Measurements from ENCODE around the gene SMDT1.
A peak's percentile ranks its signal among the peaks of the same experiment; 100 is the strongest.

Gene SMDT1

GRCh38 chr22:42079319-42080251 lies at the start of gene SMDT1:
Gene SMDT1 (plus strand): TSS chr22:42079700. CDS start chr22:42079769, 69 bp downstream.
- Histone ChIP-seq H3K27me3 (ENCODE audit: control insufficient read depth, insufficient read depth, low read length) (no peaks in the 10 kb centered on the region), H3K4me1 (ENCODE audit: control insufficient read depth, low read depth, low read length) (no peaks in the 10 kb centered on the region)

DNA sequence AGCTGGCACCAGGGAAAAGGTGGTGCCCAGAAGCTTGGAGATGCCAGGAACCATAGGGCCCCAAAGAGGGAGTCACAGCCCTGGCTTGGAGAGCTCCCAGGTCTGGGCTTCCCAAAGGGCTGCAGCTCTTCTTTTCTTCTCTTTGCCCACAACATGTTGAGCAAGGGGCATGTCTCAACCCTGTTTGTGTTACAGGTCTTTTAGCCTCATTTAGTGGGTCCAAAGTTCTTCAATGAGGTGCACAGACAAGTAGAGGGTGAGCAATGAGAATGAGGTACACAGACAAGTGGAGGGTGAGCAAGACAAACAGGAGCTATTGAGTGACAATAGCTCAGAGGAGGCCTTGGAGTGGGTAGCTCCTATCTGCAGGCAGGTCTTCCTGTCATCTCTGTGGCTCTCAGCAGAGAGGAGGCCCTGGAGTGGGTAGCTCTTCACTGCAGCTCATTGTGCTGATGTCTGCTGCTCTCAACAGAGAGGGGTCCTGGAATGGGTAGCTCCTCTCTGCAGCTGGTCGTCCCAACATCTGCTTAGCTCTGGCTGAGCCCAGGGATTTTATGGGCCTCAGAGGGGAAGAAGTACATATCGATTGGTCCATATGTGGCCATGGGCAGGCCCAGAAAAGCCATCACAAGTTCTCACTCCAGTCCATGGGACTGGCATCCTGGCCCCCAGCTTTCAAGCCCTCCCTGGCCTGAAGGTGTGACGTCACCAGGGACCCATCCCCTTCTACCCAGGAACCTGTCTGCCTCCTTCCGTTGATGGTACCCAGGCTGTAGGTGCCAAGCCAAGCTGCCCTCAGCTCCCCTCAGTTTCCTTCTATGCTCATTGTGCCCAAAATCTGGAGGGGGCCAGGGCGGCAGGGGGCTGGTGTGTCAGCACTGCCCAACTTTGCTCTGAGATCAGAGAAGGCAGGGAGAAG lies 46.0 kb upstream of the SMDT1 start:
- Histone ChIP-seq H3K36me3 (ENCODE audit: control insufficient read depth, low read depth, low read length) (no peaks in the 10 kb centered on the region), H3K9me3 (ENCODE audit: control insufficient read depth, low read depth, low read length) (no peaks in the 10 kb centered on the region), H3K9ac (ENCODE audit: low read length) (no peak overlapping the region), H3K27me3 (ENCODE audit: control insufficient read depth, insufficient read depth, low read length) (peaks cover 7% of the 10 kb centered on the region), H3K27ac (ENCODE audit: low read length) (no peak overlapping the region), H3K4me3 (ENCODE audit: low read length) (no peak overlapping the region), H3K4me1 (ENCODE audit: control insufficient read depth, low read depth, low read length) (no peaks in the 10 kb centered on the region)

More at GRCh38 chr22:42079319-42080251, at the start of gene SMDT1:
- Histone ChIP-seq H3K36me3 (ENCODE audit: control insufficient read depth, low read depth, low read length) (peaks cover 5% of the 10 kb centered on the region), H3K4me3 (ENCODE audit: low read length) (peak within 1 kb of the TSS; percentile 72), H3K9ac (ENCODE audit: low read length) (peak within 1 kb of the TSS; percentile 85), H3K9me3 (ENCODE audit: control insufficient read depth, low read depth, low read length) (no peaks in the 10 kb centered on the region), H3K27ac (ENCODE audit: low read length) (peak within 1 kb of the TSS; percentile 70)

DNA sequence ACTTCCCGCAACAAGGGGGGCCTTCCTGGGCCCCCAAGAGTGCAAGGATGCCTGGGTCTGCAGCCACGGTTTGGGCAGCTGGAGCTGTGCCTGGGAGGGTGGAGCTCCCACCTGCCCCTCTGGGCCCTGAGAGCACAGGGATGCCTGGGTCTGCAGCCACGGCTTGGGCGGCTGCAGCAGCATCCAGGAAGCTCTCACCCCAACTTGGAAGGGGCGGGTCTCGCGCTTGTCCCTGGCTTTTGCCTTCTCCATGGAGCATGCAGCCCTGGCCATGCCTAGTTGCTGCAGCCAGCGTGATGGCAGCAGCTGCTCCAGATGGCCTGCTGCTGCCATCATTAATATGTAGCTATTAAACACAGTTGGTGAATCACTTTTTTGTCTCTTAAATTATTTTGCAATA lies 44.2 kb upstream of the SMDT1 start:
- Histone ChIP-seq H3K4me1 (ENCODE audit: control insufficient read depth, low read depth, low read length) (no peaks in the 10 kb centered on the region), H3K36me3 (ENCODE audit: control insufficient read depth, low read depth, low read length) (no peaks in the 10 kb centered on the region), H3K9ac (ENCODE audit: low read length) (no peak overlapping the region), H3K27ac (ENCODE audit: low read length) (no peak overlapping the region), H3K4me3 (ENCODE audit: low read length) (no peak overlapping the region), H3K9me3 (ENCODE audit: control insufficient read depth, low read depth, low read length) (no peaks in the 10 kb centered on the region), H3K27me3 (ENCODE audit: control insufficient read depth, insufficient read depth, low read length) (peaks cover under 1% of the 10 kb centered on the region)

GRCh38 chr22:42039271-42039670 lies 40.2 kb upstream of the SMDT1 start:
- Histone ChIP-seq H3K4me1 (ENCODE audit: control insufficient read depth, low read depth, low read length) (no peaks in the 10 kb centered on the region), H3K27ac (ENCODE audit: low read length) (no peak overlapping the region), H3K4me3 (ENCODE audit: low read length) (no peak overlapping the region), H3K27me3 (ENCODE audit: control insufficient read depth, insufficient read depth, low read length) (no peaks in the 10 kb centered on the region), H3K9me3 (ENCODE audit: control insufficient read depth, low read depth, low read length) (no peaks in the 10 kb centered on the region), H3K9ac (ENCODE audit: low read length) (no peak overlapping the region), H3K36me3 (ENCODE audit: control insufficient read depth, low read depth, low read length) (no peaks in the 10 kb centered on the region)

GRCh38 chr22:42041784-42042183 lies 37.7 kb upstream of the SMDT1 start:
- Histone ChIP-seq H3K27me3 (ENCODE audit: control insufficient read depth, insufficient read depth, low read length) (no peaks in the 10 kb centered on the region), H3K27ac (ENCODE audit: low read length) (no peak overlapping the region), H3K9me3 (ENCODE audit: control insufficient read depth, low read depth, low read length) (no peaks in the 10 kb centered on the region), H3K36me3 (ENCODE audit: control insufficient read depth, low read depth, low read length) (no peaks in the 10 kb centered on the region), H3K4me1 (ENCODE audit: control insufficient read depth, low read depth, low read length) (no peaks in the 10 kb centered on the region), H3K4me3 (ENCODE audit: low read length) (no peak overlapping the region), H3K9ac (ENCODE audit: low read length) (no peak overlapping the region)

DNA sequence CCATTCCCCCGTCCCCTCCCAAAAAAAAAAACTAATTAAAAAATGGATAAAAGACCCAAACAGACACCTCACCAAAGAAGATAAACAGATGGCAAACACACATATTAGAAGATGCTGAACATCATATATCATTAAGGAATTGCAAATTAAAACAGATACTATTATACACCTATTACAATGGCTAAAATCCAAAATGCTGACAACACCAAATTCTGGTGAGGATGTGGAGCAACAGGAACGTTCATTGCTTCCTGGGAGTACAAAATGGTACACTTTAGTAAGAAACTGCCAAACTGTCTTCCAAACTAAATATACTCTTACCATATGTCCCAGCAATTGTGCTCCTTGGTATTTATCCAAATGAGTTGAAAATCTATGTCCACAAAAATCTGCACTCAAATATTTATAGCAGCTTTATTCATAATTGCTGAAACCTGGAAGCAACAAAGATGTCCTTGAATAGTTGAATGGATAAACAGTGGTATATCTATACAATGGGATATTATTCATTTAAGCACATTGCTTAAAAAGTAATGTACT lies 28.8 kb upstream of the SMDT1 start:
- H3K27ac ChIP-seq (ENCODE audit: low read length), result no peak overlapping the region
- no peak overlapping the region for H3K4me3 ChIP-seq (ENCODE audit: low read length)
- no peaks in the 10 kb centered on the region for H3K27me3 ChIP-seq (ENCODE audit: control insufficient read depth, insufficient read depth, low read length)
- no peaks in the 10 kb centered on the region for H3K36me3 ChIP-seq (ENCODE audit: control insufficient read depth, low read depth, low read length)
- no peaks in the 10 kb centered on the region for H3K4me1 ChIP-seq (ENCODE audit: control insufficient read depth, low read depth, low read length)
- no peak overlapping the region for H3K9ac ChIP-seq (ENCODE audit: low read length)
- H3K9me3 ChIP-seq (ENCODE audit: control insufficient read depth, low read depth, low read length), result no peaks in the 10 kb centered on the region

DNA sequence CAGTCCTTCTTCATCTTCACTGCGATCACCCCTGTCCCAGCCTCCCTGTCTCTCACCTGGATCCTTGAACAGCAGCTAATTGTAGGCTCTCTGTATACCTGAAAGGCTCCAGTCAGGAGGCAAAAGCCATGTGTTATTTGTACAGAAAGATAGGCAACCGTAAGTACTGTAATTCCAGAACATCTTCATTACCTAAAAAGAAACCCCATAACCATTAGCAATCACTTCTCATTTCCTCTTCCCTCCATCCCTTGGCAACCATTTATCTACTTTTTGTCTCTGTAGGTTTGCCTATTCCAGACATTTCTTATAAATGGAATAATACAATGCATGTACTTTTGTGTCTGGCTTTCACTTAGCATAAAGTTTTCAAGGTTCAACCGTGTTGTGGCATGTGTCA lies 26.7 kb upstream of the SMDT1 start:
- Histone ChIP-seq H3K4me3 (ENCODE audit: low read length) (no peak overlapping the region), H3K4me1 (ENCODE audit: control insufficient read depth, low read depth, low read length) (no peaks in the 10 kb centered on the region), H3K27me3 (ENCODE audit: control insufficient read depth, insufficient read depth, low read length) (no peaks in the 10 kb centered on the region), H3K27ac (ENCODE audit: low read length) (no peak overlapping the region), H3K9me3 (ENCODE audit: control insufficient read depth, low read depth, low read length) (peaks cover 7% of the 10 kb centered on the region), H3K36me3 (ENCODE audit: control insufficient read depth, low read depth, low read length) (no peaks in the 10 kb centered on the region), H3K9ac (ENCODE audit: low read length) (no peak overlapping the region)

DNA sequence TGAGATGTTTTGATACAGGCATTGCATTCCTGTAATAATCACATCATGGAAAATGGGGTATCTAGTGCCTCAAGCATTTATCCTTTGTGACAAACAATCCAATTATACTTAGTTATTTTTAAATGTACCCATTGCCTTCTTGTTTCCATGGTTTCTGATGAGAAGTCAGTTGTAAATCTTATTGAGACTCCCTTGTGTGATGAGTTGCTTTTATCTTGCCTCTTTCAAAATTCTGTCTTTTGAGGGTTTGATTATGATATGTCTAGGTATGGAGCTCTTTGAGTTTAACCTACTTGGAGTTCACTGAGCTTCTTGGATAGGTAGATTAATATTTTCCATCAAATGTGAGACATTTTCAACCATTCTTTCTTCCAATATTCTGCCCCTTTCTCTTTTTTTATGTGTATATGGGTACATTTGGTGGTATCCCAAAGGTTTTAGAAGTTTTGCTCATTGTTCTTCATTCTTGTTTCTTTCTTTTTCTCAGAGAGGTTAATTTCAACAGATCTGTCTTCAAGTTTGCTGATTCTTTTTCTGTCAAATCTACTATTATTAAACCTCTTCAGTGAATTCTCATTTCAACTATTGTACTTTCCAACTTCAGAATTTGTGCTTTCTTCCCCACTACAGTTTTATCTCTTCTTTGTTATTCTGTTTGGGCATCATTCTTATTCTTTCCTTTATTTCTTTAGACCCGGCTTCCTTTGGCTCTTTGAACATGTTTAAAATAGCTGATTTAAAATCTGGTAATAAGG lies 22.6 kb upstream of the SMDT1 start:
- Histone ChIP-seq H3K27me3 (ENCODE audit: control insufficient read depth, insufficient read depth, low read length) (no peaks in the 10 kb centered on the region), H3K4me1 (ENCODE audit: control insufficient read depth, low read depth, low read length) (no peaks in the 10 kb centered on the region), H3K9ac (ENCODE audit: low read length) (no peak overlapping the region), H3K4me3 (ENCODE audit: low read length) (no peak overlapping the region), H3K36me3 (ENCODE audit: control insufficient read depth, low read depth, low read length) (peaks cover 9% of the 10 kb centered on the region), H3K27ac (ENCODE audit: low read length) (no peak overlapping the region), H3K9me3 (ENCODE audit: control insufficient read depth, low read depth, low read length) (peaks cover 7% of the 10 kb centered on the region)

DNA sequence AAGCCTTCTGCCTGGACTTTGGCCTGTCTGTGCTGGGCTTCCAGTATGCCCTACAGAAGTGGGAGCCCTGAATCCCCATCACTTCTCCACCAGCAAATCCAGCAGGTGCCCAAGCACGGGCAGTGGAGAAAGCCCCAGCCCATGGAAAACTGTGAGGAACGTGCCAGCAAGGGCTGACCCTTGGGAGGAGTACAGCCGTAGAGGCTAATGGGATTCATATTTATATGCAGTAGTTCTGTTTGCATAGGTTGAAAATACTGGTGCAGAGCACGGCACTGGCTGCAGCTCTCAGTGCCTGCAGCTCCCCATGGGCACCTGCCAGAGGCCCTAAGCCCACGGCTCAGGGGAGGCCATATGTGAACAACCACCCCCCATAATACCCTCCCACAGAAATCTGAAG lies 19.0 kb upstream of the SMDT1 start:
- no peak overlapping the region for H3K9ac ChIP-seq (ENCODE audit: low read length)
- no peaks in the 10 kb centered on the region for H3K27me3 ChIP-seq (ENCODE audit: control insufficient read depth, insufficient read depth, low read length)
- H3K4me3 ChIP-seq (ENCODE audit: low read length), result no peak overlapping the region
- peaks cover 7% of the 10 kb centered on the region for H3K9me3 ChIP-seq (ENCODE audit: control insufficient read depth, low read depth, low read length)
- H3K27ac ChIP-seq (ENCODE audit: low read length), result no peak overlapping the region
- H3K36me3 ChIP-seq (ENCODE audit: control insufficient read depth, low read depth, low read length), result peaks cover 12% of the 10 kb centered on the region
- peaks cover 9% of the 10 kb centered on the region for H3K4me1 ChIP-seq (ENCODE audit: control insufficient read depth, low read depth, low read length)

DNA sequence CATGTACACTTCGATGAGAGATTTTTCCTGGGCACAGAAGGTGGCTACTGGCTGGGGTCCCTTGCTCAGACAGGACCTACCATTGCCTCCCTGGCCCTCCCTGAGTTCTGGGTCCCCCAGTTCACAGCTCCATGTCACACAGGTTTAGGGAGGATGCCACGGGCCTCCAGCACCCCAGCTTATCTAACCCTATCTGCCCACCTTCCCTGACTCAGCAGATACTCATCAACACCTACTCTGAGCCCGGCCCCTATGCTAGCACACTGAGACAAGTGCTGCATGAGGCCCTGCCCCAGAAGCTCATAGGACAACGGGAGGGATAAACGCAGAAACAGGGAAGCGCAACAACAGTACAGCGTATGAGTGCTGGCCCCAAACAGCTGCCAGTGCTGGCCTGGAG lies 18.5 kb upstream of the SMDT1 start:
- no peak overlapping the region for H3K27ac ChIP-seq (ENCODE audit: low read length)
- peaks cover 12% of the 10 kb centered on the region for H3K36me3 ChIP-seq (ENCODE audit: control insufficient read depth, low read depth, low read length)
- peaks cover 7% of the 10 kb centered on the region for H3K9me3 ChIP-seq (ENCODE audit: control insufficient read depth, low read depth, low read length)
- H3K27me3 ChIP-seq (ENCODE audit: control insufficient read depth, insufficient read depth, low read length), result no peaks in the 10 kb centered on the region
- no peak overlapping the region for H3K4me3 ChIP-seq (ENCODE audit: low read length)
- H3K9ac ChIP-seq (ENCODE audit: low read length), result no peak overlapping the region
- H3K4me1 ChIP-seq (ENCODE audit: control insufficient read depth, low read depth, low read length), result peaks cover 12% of the 10 kb centered on the region

Measured in iPS-18a (cell line).